ENCODE results near the gene EDIL3.

EDIL3 gene

DNA sequence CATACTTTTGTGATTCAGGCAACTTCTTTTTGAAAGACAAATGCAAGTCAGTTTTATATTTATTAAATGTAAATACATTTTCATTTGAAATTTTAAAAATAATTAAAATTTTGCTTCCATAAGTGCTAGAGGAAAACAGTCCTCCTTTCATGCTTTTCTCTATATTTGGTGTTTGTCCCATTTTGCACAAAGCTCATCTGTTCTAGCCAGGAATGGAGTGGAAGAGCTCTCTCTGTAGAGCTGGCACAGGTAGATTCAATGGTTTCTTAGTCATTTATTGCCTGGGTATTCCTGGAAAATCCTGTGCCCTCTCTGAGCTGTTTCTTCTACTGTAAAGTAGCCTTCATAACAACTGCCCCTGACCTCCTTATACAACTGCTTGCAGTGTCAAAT is 396.4 kb downstream of the EDIL3 start:
- DNase-seq (ENCODE audit: low spot score): no peak
- Histone ChIP-seq H3K23ac (ENCODE audit: low read depth, low read length, poor library complexity) (no peak overlapping the region), H3K27me3 (ENCODE audit: control insufficient read depth in 3 of 3, insufficient read depth in 3 of 3, low read depth in 1 of 3, low read length in 3 of 3) (no peaks in the 10 kb centered on the region)

DNA sequence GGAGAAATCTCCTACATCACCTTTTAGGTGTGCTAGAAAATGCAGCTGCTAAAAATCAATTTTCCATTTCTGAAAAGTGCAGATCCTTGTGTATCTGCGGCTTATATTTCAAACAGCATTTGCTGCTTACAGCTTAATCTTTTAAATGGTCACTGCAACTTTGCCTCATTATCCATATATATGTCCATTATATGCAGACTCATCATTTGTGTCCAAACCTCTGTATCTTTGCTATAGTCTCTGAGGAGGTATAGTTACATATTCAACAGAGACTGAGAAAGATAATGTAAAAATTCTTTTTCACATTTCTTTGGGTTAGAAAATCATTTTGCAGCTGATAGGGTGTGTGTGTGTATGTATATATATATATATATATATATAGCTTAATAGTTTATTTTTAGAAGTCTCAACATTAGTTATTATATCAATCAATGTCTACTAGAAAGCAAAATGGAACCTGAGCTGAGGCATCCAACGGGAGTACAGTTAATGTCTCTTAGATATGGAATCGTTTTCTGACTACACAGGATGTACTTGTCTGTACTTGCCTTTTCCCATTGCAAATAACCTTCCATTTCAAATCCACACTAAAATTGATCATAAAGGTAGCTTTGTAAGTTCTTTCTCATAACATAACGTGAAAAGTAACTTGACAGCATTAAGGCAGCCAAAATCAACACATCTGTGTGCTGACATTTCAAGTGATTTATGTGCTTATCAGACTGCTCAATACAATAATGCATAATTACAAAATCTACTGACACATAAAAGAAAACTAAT is 397.0 kb downstream of the EDIL3 start:
- Histone ChIP-seq H3K9me3 (replicated peaks in 1 of 2; ENCODE audit: control insufficient read depth in 2 of 2, insufficient read depth in 1 of 2, low read depth in 1 of 2, low read length in 2 of 2) (no peaks in the 10 kb centered on the region), H3K4ac (ENCODE audit: low read length) (no peak overlapping the region), H2BK15ac (ENCODE audit: low read length) (no peak overlapping the region), H3K27ac (replicated peaks; ENCODE audit: low read length) (no peak overlapping the region), H4K8ac (ENCODE audit: low read depth, low read length) (no peak overlapping the region), H2BK120ac (ENCODE audit: low read depth, low read length) (no peak overlapping the region), H3K9ac (ENCODE audit: low read depth, low read length, poor library complexity) (no peak overlapping the region), H3K18ac (ENCODE audit: low read length) (no peak overlapping the region), H2AFZ (ENCODE audit: low read length) (peak overlapping the region; percentile 73), H3K4me2 (ENCODE audit: insufficient read depth, low read length, poor library complexity, severe bottlenecking) (no peak overlapping the region), H3K23ac (ENCODE audit: low read depth, low read length, poor library complexity) (no peak overlapping the region), H3K4me1 (ENCODE audit: control insufficient read depth in 2 of 2, insufficient read depth in 1 of 2, low read depth in 1 of 2, low read length in 2 of 2) (no peaks in the 10 kb centered on the region), H3K36me3 (replicated peaks in 1 of 2; ENCODE audit: control insufficient read depth in 2 of 2, insufficient read depth in 2 of 2, low read length in 2 of 2) (no peaks in the 10 kb centered on the region), H2AK5ac (ENCODE audit: low read depth, low read length) (no peak overlapping the region), H2BK12ac (ENCODE audit: low read length) (no peak overlapping the region), H2BK5ac (ENCODE audit: low read length) (no peak overlapping the region), H4K91ac (ENCODE audit: low read depth, low read length, poor library complexity) (no peak overlapping the region), H3K14ac (ENCODE audit: low read length) (no peak overlapping the region), H3K27me3 (ENCODE audit: control insufficient read depth in 3 of 3, insufficient read depth in 3 of 3, low read depth in 1 of 3, low read length in 3 of 3) (no peaks in the 10 kb centered on the region), H3K4me3 (ENCODE audit: low read length in 2 of 2) (no peak overlapping the region), H3K79me1 (ENCODE audit: low read depth, low read length) (no peaks in the 10 kb centered on the region)
- no peak for DNase-seq (ENCODE audit: low spot score)
- no CpG with 5 or more reads among the region's 4 CpGs for WGBS, 2 donors (ENCODE audit: extremely low coverage in 2 of 2, insufficient read length in 2 of 2, insufficient replicate concordance in 1 of 2)

More for the DNA sequence above, 396.4 kb downstream of the EDIL3 start:
- H3K36me3 ChIP-seq (replicated peaks in 1 of 2; ENCODE audit: control insufficient read depth in 2 of 2, insufficient read depth in 2 of 2, low read length in 2 of 2): no peaks in the 10 kb centered on the region
- no peak overlapping the region for H3K18ac ChIP-seq (ENCODE audit: low read length)
- no peak overlapping the region for H2BK12ac ChIP-seq (ENCODE audit: low read length)
- H2BK15ac ChIP-seq (ENCODE audit: low read length): no peak overlapping the region
- no peak overlapping the region for H2BK5ac ChIP-seq (ENCODE audit: low read length)
- no peak overlapping the region for H2AK5ac ChIP-seq (ENCODE audit: low read depth, low read length)
- no peak overlapping the region for H3K14ac ChIP-seq (ENCODE audit: low read length)
- H2BK120ac ChIP-seq (ENCODE audit: low read depth, low read length): no peak overlapping the region
- H3K27ac ChIP-seq (replicated peaks; ENCODE audit: low read length): no peak overlapping the region
- H4K8ac ChIP-seq (ENCODE audit: low read depth, low read length): no peak overlapping the region
- H3K4me1 ChIP-seq (ENCODE audit: control insufficient read depth in 2 of 2, insufficient read depth in 1 of 2, low read depth in 1 of 2, low read length in 2 of 2): no peaks in the 10 kb centered on the region
- H3K4me3 ChIP-seq (ENCODE audit: low read length in 2 of 2): no peak overlapping the region
- no peaks in the 10 kb centered on the region for H3K9me3 ChIP-seq (replicated peaks in 1 of 2; ENCODE audit: control insufficient read depth in 2 of 2, insufficient read depth in 1 of 2, low read depth in 1 of 2, low read length in 2 of 2)
- H3K79me1 ChIP-seq (ENCODE audit: low read depth, low read length): no peaks in the 10 kb centered on the region
- no peak overlapping the region for H2AFZ ChIP-seq (ENCODE audit: low read length)
- H3K4me2 ChIP-seq (ENCODE audit: insufficient read depth, low read length, poor library complexity, severe bottlenecking): no peak overlapping the region
- H3K9ac ChIP-seq (ENCODE audit: low read depth, low read length, poor library complexity): no peak overlapping the region
- H3K4ac ChIP-seq (ENCODE audit: low read length): no peak overlapping the region
- H4K91ac ChIP-seq (ENCODE audit: low read depth, low read length, poor library complexity): no peak overlapping the region

DNA sequence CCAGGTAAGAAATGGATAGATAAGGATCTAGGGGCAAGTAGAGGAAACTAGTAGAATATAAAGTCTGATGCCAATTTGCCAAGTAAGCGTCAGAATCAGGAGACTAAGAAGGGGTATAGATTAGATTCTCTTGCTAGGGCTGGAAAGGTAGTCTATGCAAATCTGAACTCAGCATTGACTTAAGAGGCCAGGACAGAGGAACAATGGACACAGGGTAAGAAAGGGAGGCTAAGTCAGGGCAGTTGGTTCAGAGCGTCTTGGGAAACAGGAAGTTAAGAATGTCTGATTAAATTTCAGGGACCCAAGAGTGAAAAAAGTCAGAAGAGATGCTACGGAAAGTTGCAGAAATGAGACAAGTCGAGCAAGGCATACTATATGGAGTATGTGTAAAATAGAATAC is 400.8 kb downstream of the EDIL3 start:
- Histone ChIP-seq H3K27me3 (ENCODE audit: control insufficient read depth in 3 of 3, insufficient read depth in 3 of 3, low read depth in 1 of 3, low read length in 3 of 3) (no peaks in the 10 kb centered on the region), H3K27ac (replicated peaks; ENCODE audit: low read length) (no peak overlapping the region), H3K14ac (ENCODE audit: low read length) (no peak overlapping the region), H3K4me2 (ENCODE audit: insufficient read depth, low read length, poor library complexity, severe bottlenecking) (no peak overlapping the region), H3K36me3 (replicated peaks in 1 of 2; ENCODE audit: control insufficient read depth in 2 of 2, insufficient read depth in 2 of 2, low read length in 2 of 2) (no peaks in the 10 kb centered on the region), H3K9me3 (replicated peaks in 1 of 2; ENCODE audit: control insufficient read depth in 2 of 2, insufficient read depth in 1 of 2, low read depth in 1 of 2, low read length in 2 of 2) (no peaks in the 10 kb centered on the region), H2AK5ac (ENCODE audit: low read depth, low read length) (no peak overlapping the region), H3K79me1 (ENCODE audit: low read depth, low read length) (no peaks in the 10 kb centered on the region), H4K8ac (ENCODE audit: low read depth, low read length) (no peak overlapping the region), H2BK15ac (ENCODE audit: low read length) (no peak overlapping the region), H3K23ac (ENCODE audit: low read depth, low read length, poor library complexity) (no peak overlapping the region), H3K4me3 (ENCODE audit: low read length in 2 of 2) (no peak overlapping the region), H3K9ac (ENCODE audit: low read depth, low read length, poor library complexity) (no peak overlapping the region), H3K4ac (ENCODE audit: low read length) (no peak overlapping the region), H2AFZ (ENCODE audit: low read length) (peak overlapping the region; percentile 16), H2BK12ac (ENCODE audit: low read length) (no peak overlapping the region), H3K18ac (ENCODE audit: low read length) (no peak overlapping the region), H2BK120ac (ENCODE audit: low read depth, low read length) (no peak overlapping the region), H3K4me1 (ENCODE audit: control insufficient read depth in 2 of 2, insufficient read depth in 1 of 2, low read depth in 1 of 2, low read length in 2 of 2) (no peaks in the 10 kb centered on the region), H4K91ac (ENCODE audit: low read depth, low read length, poor library complexity) (no peak overlapping the region), H2BK5ac (ENCODE audit: low read length) (no peak overlapping the region)
- DNase-seq (ENCODE audit: low spot score): no peak
- WGBS, 2 donors (ENCODE audit: extremely low coverage in 2 of 2, insufficient read length in 2 of 2, insufficient replicate concordance in 1 of 2): no CpG with 5 or more reads among the region's 4 CpGs

DNA sequence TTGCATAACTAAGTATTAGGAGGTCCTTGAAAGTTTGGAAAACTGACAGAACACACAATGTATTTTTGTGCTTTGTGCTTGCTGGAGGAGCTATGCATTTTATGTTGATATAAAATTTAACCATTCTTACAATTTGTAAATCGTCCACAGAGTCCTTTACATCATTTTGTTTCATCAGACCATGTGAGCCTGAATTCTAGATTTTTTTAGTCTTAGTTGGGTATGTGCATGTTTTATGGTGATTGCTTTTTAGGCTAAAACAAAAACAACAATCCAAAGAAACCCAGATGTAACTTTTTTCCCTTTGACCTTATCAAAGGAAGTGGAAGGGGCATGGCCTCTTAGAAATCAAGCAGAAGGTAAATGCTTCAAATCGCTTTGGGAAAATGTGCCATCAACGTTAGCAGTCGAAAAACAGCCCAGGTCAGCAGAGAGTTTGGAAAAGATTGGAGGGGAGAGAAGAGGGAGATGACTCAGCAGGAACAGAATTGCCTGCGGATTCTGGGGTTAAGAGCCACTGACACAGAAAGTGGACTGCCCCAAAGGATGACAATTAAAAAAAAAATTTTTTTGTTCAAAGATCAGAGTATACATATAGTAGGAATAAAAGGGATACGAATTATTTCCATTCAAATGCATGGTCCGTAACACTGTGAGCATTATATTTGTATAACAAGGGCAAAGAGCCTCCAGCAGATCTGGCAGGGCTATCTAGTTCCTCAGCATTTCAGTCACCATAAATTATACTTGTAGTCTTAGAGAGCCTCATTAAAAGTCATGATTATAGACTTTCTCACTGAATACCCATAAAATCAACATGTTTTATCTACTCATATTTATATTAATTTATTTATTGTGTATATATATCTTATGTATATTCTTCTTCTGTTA is 410.5 kb downstream of the EDIL3 start:
- Histone ChIP-seq H2AK5ac (ENCODE audit: low read depth, low read length) (no peak overlapping the region), H3K36me3 (replicated peaks in 1 of 2; ENCODE audit: control insufficient read depth in 2 of 2, insufficient read depth in 2 of 2, low read length in 2 of 2) (no peaks in the 10 kb centered on the region), H4K91ac (ENCODE audit: low read depth, low read length, poor library complexity) (no peak overlapping the region), H3K14ac (ENCODE audit: low read length) (no peak overlapping the region), H2BK120ac (ENCODE audit: low read depth, low read length) (no peak overlapping the region), H3K27me3 (ENCODE audit: control insufficient read depth in 3 of 3, insufficient read depth in 3 of 3, low read depth in 1 of 3, low read length in 3 of 3) (no peaks in the 10 kb centered on the region), H3K4me2 (ENCODE audit: insufficient read depth, low read length, poor library complexity, severe bottlenecking) (no peak overlapping the region), H2BK5ac (ENCODE audit: low read length) (no peak overlapping the region), H3K9ac (ENCODE audit: low read depth, low read length, poor library complexity) (no peak overlapping the region), H3K4ac (ENCODE audit: low read length) (no peak overlapping the region), H2BK15ac (ENCODE audit: low read length) (no peak overlapping the region), H3K4me3 (ENCODE audit: low read length in 2 of 2) (no peak overlapping the region), H3K18ac (ENCODE audit: low read length) (no peak overlapping the region), H3K4me1 (ENCODE audit: control insufficient read depth in 2 of 2, insufficient read depth in 1 of 2, low read depth in 1 of 2, low read length in 2 of 2) (peaks cover 0 to 6% of the 10 kb centered on the region in 2 donors), H3K79me1 (ENCODE audit: low read depth, low read length) (no peaks in the 10 kb centered on the region), H2BK12ac (ENCODE audit: low read length) (no peak overlapping the region), H4K8ac (ENCODE audit: low read depth, low read length) (no peak overlapping the region), H3K9me3 (replicated peaks in 1 of 2; ENCODE audit: control insufficient read depth in 2 of 2, insufficient read depth in 1 of 2, low read depth in 1 of 2, low read length in 2 of 2) (no peaks in the 10 kb centered on the region), H2AFZ (ENCODE audit: low read length) (peak overlapping the region; percentile 68), H3K27ac (replicated peaks; ENCODE audit: low read length) (no peak overlapping the region), H3K23ac (ENCODE audit: low read depth, low read length, poor library complexity) (no peak overlapping the region)
- DNase-seq (ENCODE audit: low spot score): peak; percentile 8
- no CpG with 5 or more reads among the region's 7 CpGs for WGBS, 2 donors (ENCODE audit: extremely low coverage in 2 of 2, insufficient read length in 2 of 2, insufficient replicate concordance in 1 of 2)

All from neuronal stem cell (in vitro differentiated cells).